Middle frontal gyrus (tissue), 1 donor: ENCODE measurements around the gene ALDH3B1.

ENCODE experiments used
- DNase-seq: peaks from one replicate; pipeline ENCODE4 v3.0.0-alpha.2; 2015; ENCODE audit warnings: low spot score; ENCODE audit errors: extremely low spot score

Gene ALDH3B1

GRCh38 chr11:68013611-68014156, 3.6 kb downstream of the ALDH3B1 start:
- DNase-seq, result no peak

GRCh38 chr11:68014157-68014946, 4.2 kb downstream of the ALDH3B1 start:
- DNase-seq, result no peak

- DNase-seq, result no peak
Observed at GRCh38 chr11:68014947-68015447, 4.9 kb downstream of the ALDH3B1 start.

GRCh38 chr11:68015467-68015866, 5.3 kb downstream of the ALDH3B1 start:
- no peak for DNase-seq

GRCh38 chr11:68016161-68016903, 6.2 kb downstream of the ALDH3B1 start:
- no peak for DNase-seq

- no peak for DNase-seq
Observed at GRCh38 chr11:68016904-68017817, 7.0 kb downstream of the ALDH3B1 start.

GRCh38 chr11:68017980-68018729, 8.0 kb downstream of the ALDH3B1 start:
- no peak for DNase-seq

GRCh38 chr11:68018730-68019190, 8.6 kb downstream of the ALDH3B1 start:
- DNase-seq, result no peak

- DNase-seq, result no peak
Observed at GRCh38 chr11:68019486-68019885, 9.4 kb downstream of the ALDH3B1 start.

- DNase-seq, result no peak
Observed at GRCh38 chr11:68020575-68020974, 10.4 kb downstream of the ALDH3B1 start.

- DNase-seq, result no peak
Observed at GRCh38 chr11:68021167-68021787, 11.2 kb downstream of the ALDH3B1 start.

- DNase-seq, result no peak
Observed at GRCh38 chr11:68022531-68022930, 12.4 kb downstream of the ALDH3B1 start.

GRCh38 chr11:68024508-68024907, 14.4 kb downstream of the ALDH3B1 start:
- no peak for DNase-seq

- no peak for DNase-seq
Observed at GRCh38 chr11:68025047-68025446, 14.9 kb downstream of the ALDH3B1 start.

- no peak for DNase-seq
Observed at GRCh38 chr11:68026391-68027105, 16.4 kb downstream of the ALDH3B1 start.

GRCh38 chr11:68027667-68028066, 17.5 kb downstream of the ALDH3B1 start:
- DNase-seq, result no peak

- DNase-seq, result no peak
Observed at GRCh38 chr11:68028802-68029545, 18.8 kb downstream of the ALDH3B1 start.

GRCh38 chr11:68030318-68031143, 20.4 kb downstream of the ALDH3B1 start, which contains the start of gene NDUFS8:
TSS of gene NDUFS8 (plus strand) at chr11:68030681. CDS start at chr11:68032152, 1,471 bp downstream.
- peak; percentile 98 for DNase-seq
